ENCODE results near the gene SORL1.

Gene SORL1

DNA sequence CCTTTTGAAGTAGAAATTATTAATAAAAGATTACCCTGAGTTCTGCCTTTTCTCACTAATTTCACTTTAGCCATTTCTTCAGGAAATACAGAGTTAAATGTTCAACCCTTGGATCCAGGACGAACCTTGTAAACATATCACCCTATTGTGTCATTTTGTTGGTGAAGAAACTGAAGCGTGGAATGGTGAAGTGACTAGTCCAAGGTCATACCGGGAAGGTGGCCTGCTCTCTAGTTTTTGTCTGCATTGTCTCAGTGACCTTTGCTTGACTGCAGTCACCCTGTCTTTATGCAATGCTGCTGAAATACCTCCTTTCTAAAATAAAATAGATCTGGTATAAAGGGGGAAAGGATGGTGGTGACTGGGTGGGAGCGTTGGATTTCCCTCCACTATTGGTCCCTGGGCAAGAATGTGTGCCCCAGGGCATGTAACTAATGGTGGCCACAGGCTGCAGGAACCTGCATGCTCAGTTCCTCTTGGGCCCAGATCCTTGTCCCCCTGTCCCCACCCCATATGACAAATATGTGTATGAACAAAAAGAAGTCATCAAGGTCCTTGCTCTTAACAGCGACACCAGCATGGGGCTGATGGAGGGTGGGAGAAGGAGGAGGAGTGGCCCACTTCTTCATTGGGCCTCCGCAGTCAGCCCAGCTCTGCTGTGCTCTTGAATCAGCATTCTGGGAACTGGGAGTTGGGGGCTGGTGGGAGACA lies 1.6 kb downstream of the SORL1 start:
- no peak for DNase-seq (ENCODE audit: low read depth in 2 of 2)

GRCh38 chr11:121455115-121455514 lies 3.0 kb downstream of the SORL1 start:
- no peak for DNase-seq (ENCODE audit: low read depth in 2 of 2)

DNA sequence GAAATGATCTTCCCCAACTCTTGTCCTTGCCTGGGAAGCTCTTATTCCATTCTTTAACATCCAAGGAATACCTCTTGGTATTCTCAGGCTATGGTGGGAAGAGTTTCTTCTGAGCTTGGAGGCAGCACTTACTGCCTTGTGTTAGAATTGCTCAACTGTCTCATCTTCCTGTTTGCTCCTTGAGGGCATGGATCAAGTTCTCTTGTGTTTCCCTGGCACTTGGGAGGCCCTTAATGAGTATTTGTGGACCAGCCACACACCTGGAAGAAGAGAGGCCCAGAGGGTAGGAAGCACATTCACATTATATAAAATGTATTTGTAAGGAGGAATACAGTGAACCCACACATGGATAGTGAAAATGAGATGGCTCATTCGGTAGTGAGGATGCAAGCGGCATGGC lies 4.0 kb downstream of the SORL1 start:
- no peak for DNase-seq (ENCODE audit: low read depth in 2 of 2)

- DNase-seq (ENCODE audit: low read depth in 2 of 2): no peak
Observed at GRCh38 chr11:121456816-121457431, 4.8 kb downstream of the SORL1 start.

DNA sequence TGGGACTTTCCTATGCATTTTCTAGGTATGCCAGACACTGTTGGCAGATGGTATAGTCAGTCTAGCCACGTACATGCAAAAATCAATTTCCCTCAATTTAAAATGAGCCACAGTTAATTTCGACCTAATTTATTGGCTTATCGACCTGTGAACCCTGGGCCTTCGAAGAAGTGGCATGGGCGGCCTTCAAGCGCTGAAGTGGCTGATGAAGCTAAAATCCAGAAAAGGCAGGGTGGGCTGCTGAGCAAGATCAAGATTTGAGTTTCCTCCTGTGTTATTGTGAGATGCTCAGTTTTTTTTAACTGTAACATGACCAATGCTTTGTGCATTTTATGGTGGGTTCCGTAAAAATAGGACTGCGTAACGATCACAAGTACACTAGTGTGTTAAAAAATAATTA lies 6.4 kb downstream of the SORL1 start:
- no peak for DNase-seq (ENCODE audit: low read depth in 2 of 2)

- no peak for DNase-seq (ENCODE audit: low read depth in 2 of 2)
Observed at GRCh38 chr11:121459413-121460017, 7.4 kb downstream of the SORL1 start.

DNA sequence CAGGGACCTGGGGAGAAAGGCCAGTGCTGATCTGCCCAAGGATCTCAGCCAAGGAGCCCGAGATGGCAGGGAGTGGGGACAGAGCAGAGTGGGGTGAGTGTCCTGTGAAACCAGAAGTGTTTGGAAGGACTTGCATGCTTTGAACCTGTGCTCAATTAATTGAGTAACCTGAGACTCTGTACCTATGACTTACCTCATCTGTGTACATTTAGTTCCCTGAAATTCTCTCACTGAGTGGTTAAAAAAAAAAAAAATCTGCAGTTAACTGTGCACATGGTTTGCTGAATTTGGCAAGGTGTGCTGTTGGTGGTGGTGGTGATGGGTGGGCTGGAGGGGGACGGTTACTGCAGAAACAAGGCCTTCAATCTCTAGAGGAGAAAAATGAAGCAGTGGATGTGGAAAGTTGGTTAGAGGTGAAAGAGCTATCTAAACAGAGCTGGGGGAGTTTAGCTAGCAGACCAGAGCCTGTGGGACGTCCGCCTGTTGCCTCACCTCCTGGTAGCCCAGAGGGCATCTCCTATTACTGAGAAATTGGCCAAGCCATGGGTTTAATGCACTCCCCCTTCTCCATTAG lies 8.9 kb downstream of the SORL1 start:
- no peak for DNase-seq (ENCODE audit: low read depth in 2 of 2)

DNA sequence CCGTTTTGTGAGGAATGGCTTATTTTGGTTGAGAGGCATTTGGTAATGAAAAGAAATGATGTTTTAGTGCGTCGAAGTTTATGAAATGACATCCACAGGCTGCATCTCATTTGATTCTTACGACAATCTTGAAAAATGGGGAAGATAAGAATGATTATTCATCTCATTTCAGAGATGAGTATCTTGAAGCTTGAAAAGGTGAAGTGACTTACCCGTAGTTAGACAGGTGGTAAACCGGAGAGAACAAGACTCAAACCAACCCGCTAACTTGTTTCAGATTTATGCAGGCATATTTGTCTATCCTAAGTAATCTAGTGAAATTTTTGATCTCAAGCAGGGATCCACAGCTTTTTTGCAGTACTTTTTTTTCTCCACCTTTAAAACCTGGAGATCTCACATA lies 9.7 kb downstream of the SORL1 start:
- DNase-seq (ENCODE audit: low read depth in 2 of 2): no peak

- DNase-seq (ENCODE audit: low read depth in 2 of 2): no peak
Observed at GRCh38 chr11:121463689-121464335, 11.7 kb downstream of the SORL1 start.

DNA sequence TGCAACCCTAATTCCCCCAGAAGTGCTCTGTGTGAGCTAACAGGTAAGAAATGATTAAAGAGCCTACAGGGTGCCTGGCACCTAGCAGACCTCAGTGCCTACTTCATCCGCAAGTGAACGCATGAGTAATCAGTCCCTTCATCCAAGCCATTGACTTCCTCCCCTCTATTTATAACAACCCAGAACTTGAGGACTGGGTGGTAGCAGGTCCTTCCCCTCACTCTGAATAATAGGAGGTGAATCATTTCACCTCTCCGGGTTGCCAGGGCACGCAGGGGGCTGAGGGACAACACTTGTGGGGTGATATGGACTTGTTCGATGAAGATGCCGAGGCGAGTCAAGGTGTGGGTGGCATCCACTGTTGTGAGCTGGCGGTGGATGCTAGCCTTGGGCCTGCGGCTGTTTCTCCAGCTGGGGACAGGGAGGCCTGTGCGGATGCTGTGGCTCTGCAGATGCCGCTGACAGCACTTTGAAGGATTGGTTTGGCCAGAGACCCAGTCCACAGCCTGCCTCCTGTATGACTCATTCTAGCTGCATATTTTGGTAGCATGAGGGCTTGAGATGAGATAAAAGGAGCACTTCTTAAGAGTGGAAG lies 12.3 kb downstream of the SORL1 start:
- DNase-seq (ENCODE audit: low read depth in 2 of 2): peak; percentile 80 to 82

GRCh38 chr11:121465709-121466062 lies 13.6 kb downstream of the SORL1 start:
- no peak for DNase-seq (ENCODE audit: low read depth in 2 of 2)

DNA sequence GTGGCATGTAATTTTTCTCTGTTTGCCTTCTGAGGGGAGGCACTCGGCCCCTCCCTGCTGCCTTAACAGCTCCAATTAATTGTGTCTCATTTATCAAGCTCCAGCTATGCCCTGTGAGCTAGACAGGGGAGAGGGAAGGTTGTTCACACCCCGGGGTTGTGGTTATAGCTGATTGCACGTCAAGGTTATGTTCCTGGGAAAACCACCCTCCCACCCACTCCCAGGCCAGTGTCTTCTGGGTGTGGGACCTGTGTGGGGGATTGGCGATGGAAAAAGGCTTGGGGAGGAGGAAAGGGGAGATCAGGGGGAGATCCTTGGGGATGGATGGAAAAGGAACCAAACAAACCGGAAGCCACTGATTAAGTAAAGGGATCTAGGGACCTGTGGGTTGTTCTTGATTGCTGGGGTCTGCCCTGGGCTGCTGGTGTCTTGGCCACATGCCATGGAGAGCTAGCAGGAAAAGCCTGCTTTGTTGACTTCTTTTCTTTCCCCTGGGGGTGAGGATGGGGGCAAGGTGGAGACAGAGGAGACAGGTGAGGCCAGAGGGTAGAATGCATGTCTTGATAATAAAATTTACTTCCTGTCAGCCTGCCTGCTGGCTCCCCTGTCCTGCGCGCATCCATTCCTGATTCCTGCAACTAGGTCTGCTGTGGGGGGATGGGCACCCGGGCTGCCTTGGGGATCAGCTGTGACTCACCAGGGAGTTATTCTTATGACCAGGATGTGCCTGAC lies 14.1 kb downstream of the SORL1 start:
- DNase-seq (ENCODE audit: low read depth in 2 of 2): peak; percentile 90 to 92

DNA sequence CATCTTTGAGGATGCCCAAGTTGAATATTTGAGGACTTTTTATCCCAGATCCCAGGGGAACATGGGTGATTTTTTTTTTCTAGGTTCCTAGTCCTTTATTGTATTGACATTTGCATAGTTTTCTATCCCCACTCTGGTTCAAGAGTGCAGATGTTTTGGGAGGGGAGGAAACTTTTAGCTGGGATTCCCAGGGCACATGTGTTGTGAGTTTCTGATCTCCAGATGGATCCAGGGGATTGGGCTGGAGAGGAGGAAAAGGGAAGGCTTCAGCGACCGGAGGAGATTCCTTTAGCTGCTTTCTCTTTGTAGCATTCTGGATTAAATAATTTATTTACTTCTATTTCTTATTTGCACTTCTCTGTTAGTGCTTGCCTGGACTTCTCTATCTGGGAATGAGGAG lies 15.4 kb downstream of the SORL1 start:
- DNase-seq (ENCODE audit: low read depth in 2 of 2): no peak

- DNase-seq (ENCODE audit: low read depth in 2 of 2): no peak
Observed at GRCh38 chr11:121467965-121468364, 15.9 kb downstream of the SORL1 start.

DNA sequence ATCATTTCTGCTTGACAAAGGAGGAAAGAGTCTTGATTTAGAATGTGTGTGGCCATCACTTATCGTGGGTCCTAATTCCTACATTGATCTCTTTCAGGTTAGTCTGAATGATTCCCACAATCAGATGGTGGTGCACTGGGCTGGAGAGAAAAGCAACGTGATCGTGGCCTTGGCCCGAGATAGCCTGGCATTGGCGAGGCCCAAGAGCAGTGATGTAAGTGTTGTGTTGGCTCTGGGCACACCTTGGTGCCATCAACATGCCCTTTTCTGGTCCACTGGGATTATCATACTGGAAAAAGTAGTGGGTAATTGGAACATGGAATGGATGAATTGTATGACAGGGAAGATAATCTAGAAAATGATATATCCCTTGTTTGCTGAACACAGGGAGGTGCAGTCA lies 17.8 kb downstream of the SORL1 start:
- DNase-seq (ENCODE audit: low read depth in 2 of 2): no peak

- DNase-seq (ENCODE audit: low read depth in 2 of 2): no peak
Observed at GRCh38 chr11:121471167-121471566, 19.1 kb downstream of the SORL1 start.

- no peak for DNase-seq (ENCODE audit: low read depth in 2 of 2)
Observed at GRCh38 chr11:121472312-121472711, 20.2 kb downstream of the SORL1 start.

DNA sequence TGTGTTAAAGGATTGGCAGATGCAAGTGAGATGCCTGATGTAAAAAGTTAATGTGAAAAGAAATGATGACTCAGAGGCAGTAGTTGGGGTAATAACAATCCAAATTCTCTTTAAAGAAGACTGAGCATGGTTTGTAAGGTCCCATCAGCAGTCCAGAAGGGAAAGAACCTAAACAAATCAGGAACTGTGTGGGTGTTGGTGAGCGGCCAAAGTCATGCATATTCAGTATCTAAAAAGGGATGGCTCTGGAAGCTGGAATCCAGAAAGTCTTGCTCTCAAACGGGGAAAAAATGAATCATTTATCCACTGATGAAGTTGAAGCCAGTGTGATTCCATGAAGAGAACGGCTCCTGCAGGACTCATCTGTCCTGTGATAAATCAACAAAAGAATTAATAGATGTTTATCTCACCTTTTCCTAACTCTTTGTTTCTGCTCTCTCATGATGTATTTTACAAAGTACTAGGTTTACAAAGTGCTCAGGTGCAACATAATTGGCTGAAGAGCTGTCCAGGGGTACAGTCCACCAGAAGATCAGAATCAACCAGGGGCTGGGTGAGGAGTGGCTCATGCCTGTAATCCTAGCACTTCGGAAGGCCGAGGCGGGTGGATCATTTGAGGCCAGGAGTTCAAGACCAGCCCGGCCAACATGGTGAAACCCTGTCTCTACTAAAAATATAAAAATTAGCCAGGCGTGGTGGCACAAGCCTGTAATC lies 21.1 kb downstream of the SORL1 start:
- no peak for DNase-seq (ENCODE audit: low read depth in 2 of 2)

GRCh38 chr11:121474680-121475079 lies 22.6 kb downstream of the SORL1 start:
- no peak for DNase-seq (ENCODE audit: low read depth in 2 of 2)

DNA sequence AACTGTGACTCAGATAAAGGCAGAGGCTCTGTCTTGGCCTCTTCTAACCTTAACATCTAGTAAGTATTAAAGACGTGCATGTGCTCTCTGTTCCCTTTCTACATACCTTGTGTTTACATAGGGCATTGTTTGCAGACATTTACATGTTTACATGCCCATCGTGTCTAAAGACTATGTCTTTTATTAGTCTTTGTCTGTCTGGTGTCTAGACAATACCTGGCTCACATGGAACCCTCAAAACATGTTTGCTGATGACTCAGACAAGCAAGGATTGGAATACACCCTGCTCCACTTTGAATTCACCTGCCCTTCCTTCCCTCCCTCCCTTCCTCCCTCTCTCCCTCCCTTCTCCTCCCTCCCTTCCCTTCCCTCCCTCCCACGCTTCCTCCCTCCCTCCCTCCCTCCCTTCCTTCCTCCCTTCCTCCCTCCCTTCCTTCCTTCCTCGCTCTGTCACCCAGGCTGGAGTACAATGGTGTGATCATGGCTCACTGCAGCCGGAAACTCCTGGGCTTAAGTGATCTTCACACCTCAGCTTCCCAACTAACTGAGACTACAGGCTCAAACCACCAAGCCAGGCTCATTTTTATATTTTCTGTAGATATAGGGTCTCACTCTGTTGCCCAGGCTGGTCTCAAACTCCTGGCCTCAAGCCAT lies 24.4 kb downstream of the SORL1 start:
- DNase-seq (ENCODE audit: low read depth in 2 of 2): no peak

All from fibroblast of skin of left quadriceps (primary cell).